Measurements from ENCODE around the gene CAPN3. TPM values are rescaled to one million over a fixed set of nuclear protein-coding genes. Genes with fewer than 3 reads are reported as not detected.

CAPN3 gene
- total and polyA plus RNA-seq, 2 donors: 2.4 to 38.1 TPM

- DNase-seq (ENCODE audit: low read depth in 6 of 9, low spot score in 9 of 9): no peak
- Histone ChIP-seq H3K4me1 (ENCODE audit: control insufficient read depth in 2 of 2, insufficient read depth in 2 of 2, low read length in 2 of 2) (peaks cover 0 to 3% of the 10 kb centered on the region in 2 donors), H3K9me3 (ENCODE audit: control insufficient read depth in 2 of 2, insufficient read depth in 1 of 2, low read length in 1 of 2) (no peaks in the 10 kb centered on the region), H3K4me3 (ENCODE audit: low read length in 2 of 2) (no peak overlapping the region), H3K27me3 (ENCODE audit: control insufficient read depth in 2 of 2, insufficient read depth in 1 of 2, low read length in 1 of 2) (no peaks in the 10 kb centered on the region), H3K27ac (ENCODE audit: low read depth in 1 of 2, low read length in 1 of 2) (no peak overlapping the region), H3K36me3 (ENCODE audit: control insufficient read depth in 2 of 2, insufficient read depth in 2 of 2, low read length in 1 of 2) (peaks cover 7 to 10% of the 10 kb centered on the region in 2 donors)
- 92% methylated on average over 4 of the region's 4 CpGs for whole genome bisulfite sequencing
Measured at GRCh38 chr15:42408178-42408577, 48.9 kb downstream of the CAPN3 start.

GRCh38 chr15:42409011-42409410, 49.7 kb downstream of the CAPN3 start:
- no peak for DNase-seq (ENCODE audit: low read depth in 6 of 9, low spot score in 9 of 9)
- no peaks in the 10 kb centered on the region for H3K27me3 ChIP-seq (ENCODE audit: control insufficient read depth in 2 of 2, insufficient read depth in 1 of 2, low read length in 1 of 2)
- 97% methylated on average over 9 of the region's 9 CpGs for WGBS
- H3K4me1 ChIP-seq (ENCODE audit: control insufficient read depth in 2 of 2, insufficient read depth in 2 of 2, low read length in 2 of 2): peaks cover 0 to 3% of the 10 kb centered on the region in 2 donors
- H3K9me3 ChIP-seq (ENCODE audit: control insufficient read depth in 2 of 2, insufficient read depth in 1 of 2, low read length in 1 of 2): no peaks in the 10 kb centered on the region
- no peak overlapping the region for H3K4me3 ChIP-seq (ENCODE audit: low read length in 2 of 2)
- H3K27ac ChIP-seq (ENCODE audit: low read depth in 1 of 2, low read length in 1 of 2): no peak overlapping the region
- peaks cover 7 to 10% of the 10 kb centered on the region in 2 donors for H3K36me3 ChIP-seq (ENCODE audit: control insufficient read depth in 2 of 2, insufficient read depth in 2 of 2, low read length in 1 of 2)

GRCh38 chr15:42411884-42412283, 52.6 kb downstream of the CAPN3 start:
- DNase-seq (ENCODE audit: low read depth in 6 of 9, low spot score in 9 of 9): no peak
- WGBS: over 99% methylated on average over 7 of the region's 7 CpGs

GRCh38 chr15:42413920-42414319, 54.6 kb downstream of the CAPN3 start:
- no peaks in the 10 kb centered on the region for H3K9me3 ChIP-seq (ENCODE audit: control insufficient read depth in 2 of 2, insufficient read depth in 1 of 2, low read length in 1 of 2)
- no peak for DNase-seq (ENCODE audit: low read depth in 6 of 9, low spot score in 9 of 9)
- no peak overlapping the region for H3K27ac ChIP-seq (ENCODE audit: low read depth in 1 of 2, low read length in 1 of 2)
- H3K27me3 ChIP-seq (ENCODE audit: control insufficient read depth in 2 of 2, insufficient read depth in 1 of 2, low read length in 1 of 2): no peaks in the 10 kb centered on the region
- H3K36me3 ChIP-seq (ENCODE audit: control insufficient read depth in 2 of 2, insufficient read depth in 2 of 2, low read length in 1 of 2): peaks cover 32 to 41% of the 10 kb centered on the region in 2 donors
- WGBS: 95% methylated on average over 2 of the region's 2 CpGs
- no peak overlapping the region for H3K4me3 ChIP-seq (ENCODE audit: low read length in 2 of 2)
- no peaks in the 10 kb centered on the region for H3K4me1 ChIP-seq (ENCODE audit: control insufficient read depth in 2 of 2, insufficient read depth in 2 of 2, low read length in 2 of 2)

More at GRCh38 chr15:42411884-42412283, 52.6 kb downstream of the CAPN3 start:
- Histone ChIP-seq H3K27ac (ENCODE audit: low read depth in 1 of 2, low read length in 1 of 2) (no peak overlapping the region), H3K9me3 (ENCODE audit: control insufficient read depth in 2 of 2, insufficient read depth in 1 of 2, low read length in 1 of 2) (no peaks in the 10 kb centered on the region), H3K4me3 (ENCODE audit: low read length in 2 of 2) (no peak overlapping the region), H3K27me3 (ENCODE audit: control insufficient read depth in 2 of 2, insufficient read depth in 1 of 2, low read length in 1 of 2) (no peaks in the 10 kb centered on the region), H3K4me1 (ENCODE audit: control insufficient read depth in 2 of 2, insufficient read depth in 2 of 2, low read length in 2 of 2) (no peaks in the 10 kb centered on the region), H3K36me3 (ENCODE audit: control insufficient read depth in 2 of 2, insufficient read depth in 2 of 2, low read length in 1 of 2) (peaks cover 24 to 30% of the 10 kb centered on the region in 2 donors)

- H3K36me3 ChIP-seq (ENCODE audit: control insufficient read depth in 2 of 2, insufficient read depth in 2 of 2, low read length in 1 of 2): peaks cover 48 to 62% of the 10 kb centered on the region in 2 donors
- H3K9me3 ChIP-seq (ENCODE audit: control insufficient read depth in 2 of 2, insufficient read depth in 1 of 2, low read length in 1 of 2): no peaks in the 10 kb centered on the region
- H3K4me3 ChIP-seq (ENCODE audit: low read length in 2 of 2): no peak overlapping the region
- H3K4me1 ChIP-seq (ENCODE audit: control insufficient read depth in 2 of 2, insufficient read depth in 2 of 2, low read length in 2 of 2): no peaks in the 10 kb centered on the region
- WGBS: 99% methylated on average over 7 of the region's 7 CpGs
- no peaks in the 10 kb centered on the region for H3K27me3 ChIP-seq (ENCODE audit: control insufficient read depth in 2 of 2, insufficient read depth in 1 of 2, low read length in 1 of 2)
- H3K27ac ChIP-seq (ENCODE audit: low read depth in 1 of 2, low read length in 1 of 2): no peak overlapping the region
- DNase-seq (ENCODE audit: low read depth in 6 of 9, low spot score in 9 of 9): no peak
Measured at GRCh38 chr15:42419369-42419768, 60.1 kb downstream of the CAPN3 start.

- H3K27me3 ChIP-seq (ENCODE audit: control insufficient read depth in 2 of 2, insufficient read depth in 1 of 2, low read length in 1 of 2): no peaks in the 10 kb centered on the region
- no peak overlapping the region for H3K27ac ChIP-seq (ENCODE audit: low read depth in 1 of 2, low read length in 1 of 2)
- H3K4me1 ChIP-seq (ENCODE audit: control insufficient read depth in 2 of 2, insufficient read depth in 2 of 2, low read length in 2 of 2): no peaks in the 10 kb centered on the region
- H3K4me3 ChIP-seq (ENCODE audit: low read length in 2 of 2): no peak overlapping the region
- no peaks in the 10 kb centered on the region for H3K9me3 ChIP-seq (ENCODE audit: control insufficient read depth in 2 of 2, insufficient read depth in 1 of 2, low read length in 1 of 2)
- H3K36me3 ChIP-seq (ENCODE audit: control insufficient read depth in 2 of 2, insufficient read depth in 2 of 2, low read length in 1 of 2): peaks cover 43 to 67% of the 10 kb centered on the region in 2 donors
- no peak for DNase-seq (ENCODE audit: low read depth in 6 of 9, low spot score in 9 of 9)
- 96% methylated on average over 2 of the region's 2 CpGs for WGBS
Measured at GRCh38 chr15:42421376-42421775, 62.1 kb downstream of the CAPN3 start.

- Histone ChIP-seq H3K4me1 (ENCODE audit: control insufficient read depth in 2 of 2, insufficient read depth in 2 of 2, low read length in 2 of 2) (no peaks in the 10 kb centered on the region), H3K9me3 (ENCODE audit: control insufficient read depth in 2 of 2, insufficient read depth in 1 of 2, low read length in 1 of 2) (no peaks in the 10 kb centered on the region), H3K27me3 (ENCODE audit: control insufficient read depth in 2 of 2, insufficient read depth in 1 of 2, low read length in 1 of 2) (no peaks in the 10 kb centered on the region), H3K27ac (ENCODE audit: low read depth in 1 of 2, low read length in 1 of 2) (no peak overlapping the region), H3K36me3 (ENCODE audit: control insufficient read depth in 2 of 2, insufficient read depth in 2 of 2, low read length in 1 of 2) (peaks cover 47 to 57% of the 10 kb centered on the region in 2 donors), H3K4me3 (ENCODE audit: low read length in 2 of 2) (no peak overlapping the region)
- WGBS: 98% methylated on average over 7 of the region's 7 CpGs
- DNase-seq (ENCODE audit: low read depth in 6 of 9, low spot score in 9 of 9): no peak
Measured at GRCh38 chr15:42427429-42428223, 68.3 kb downstream of the CAPN3 start.

GRCh38 chr15:42444415-42445063, 85.2 kb downstream of the CAPN3 start:
- H3K4me3 ChIP-seq (ENCODE audit: low read length in 2 of 2): no peak overlapping the region
- no peaks in the 10 kb centered on the region for H3K27me3 ChIP-seq (ENCODE audit: control insufficient read depth in 2 of 2, insufficient read depth in 1 of 2, low read length in 1 of 2)
- no peak overlapping the region for H3K27ac ChIP-seq (ENCODE audit: low read depth in 1 of 2, low read length in 1 of 2)
- H3K36me3 ChIP-seq (ENCODE audit: control insufficient read depth in 2 of 2, insufficient read depth in 2 of 2, low read length in 1 of 2): peaks cover 36 to 38% of the 10 kb centered on the region in 2 donors
- no peak for DNase-seq (ENCODE audit: low read depth in 6 of 9, low spot score in 9 of 9)
- H3K4me1 ChIP-seq (ENCODE audit: control insufficient read depth in 2 of 2, insufficient read depth in 2 of 2, low read length in 2 of 2): no peaks in the 10 kb centered on the region
- H3K9me3 ChIP-seq (ENCODE audit: control insufficient read depth in 2 of 2, insufficient read depth in 1 of 2, low read length in 1 of 2): no peaks in the 10 kb centered on the region
- 93% methylated on average over 5 of the region's 5 CpGs for WGBS

GRCh38 chr15:42445551-42445950, 86.2 kb downstream of the CAPN3 start:
- no peak overlapping the region for H3K4me3 ChIP-seq (ENCODE audit: low read length in 2 of 2)
- DNase-seq (ENCODE audit: low read depth in 6 of 9, low spot score in 9 of 9): no peak
- peaks cover 44 to 48% of the 10 kb centered on the region in 2 donors for H3K36me3 ChIP-seq (ENCODE audit: control insufficient read depth in 2 of 2, insufficient read depth in 2 of 2, low read length in 1 of 2)
- no peaks in the 10 kb centered on the region for H3K27me3 ChIP-seq (ENCODE audit: control insufficient read depth in 2 of 2, insufficient read depth in 1 of 2, low read length in 1 of 2)
- no peaks in the 10 kb centered on the region for H3K9me3 ChIP-seq (ENCODE audit: control insufficient read depth in 2 of 2, insufficient read depth in 1 of 2, low read length in 1 of 2)
- no peak overlapping the region for H3K27ac ChIP-seq (ENCODE audit: low read depth in 1 of 2, low read length in 1 of 2)
- H3K4me1 ChIP-seq (ENCODE audit: control insufficient read depth in 2 of 2, insufficient read depth in 2 of 2, low read length in 2 of 2): no peaks in the 10 kb centered on the region

Data from thymus (tissue), 11 donors.